HG02884 (cell line): ENCODE measurements around the gene MAPK13.
"Not testable (repeated sequence)": the region's sequence is repeated elsewhere in the genome, so short reads cannot be mapped to it uniquely, and the experiment has no call there.

Experiments
- ATAC-seq: cut with Tn5 transposase; IDR thresholded peaks from one replicate; pipeline ENCODE4 v1.9.1; 2021; ENCODE audit warnings: mild to moderate bottlenecking, moderate library complexity; ENCODE audit not compliant: unreplicated experiment

The MAPK13 gene

DNA sequence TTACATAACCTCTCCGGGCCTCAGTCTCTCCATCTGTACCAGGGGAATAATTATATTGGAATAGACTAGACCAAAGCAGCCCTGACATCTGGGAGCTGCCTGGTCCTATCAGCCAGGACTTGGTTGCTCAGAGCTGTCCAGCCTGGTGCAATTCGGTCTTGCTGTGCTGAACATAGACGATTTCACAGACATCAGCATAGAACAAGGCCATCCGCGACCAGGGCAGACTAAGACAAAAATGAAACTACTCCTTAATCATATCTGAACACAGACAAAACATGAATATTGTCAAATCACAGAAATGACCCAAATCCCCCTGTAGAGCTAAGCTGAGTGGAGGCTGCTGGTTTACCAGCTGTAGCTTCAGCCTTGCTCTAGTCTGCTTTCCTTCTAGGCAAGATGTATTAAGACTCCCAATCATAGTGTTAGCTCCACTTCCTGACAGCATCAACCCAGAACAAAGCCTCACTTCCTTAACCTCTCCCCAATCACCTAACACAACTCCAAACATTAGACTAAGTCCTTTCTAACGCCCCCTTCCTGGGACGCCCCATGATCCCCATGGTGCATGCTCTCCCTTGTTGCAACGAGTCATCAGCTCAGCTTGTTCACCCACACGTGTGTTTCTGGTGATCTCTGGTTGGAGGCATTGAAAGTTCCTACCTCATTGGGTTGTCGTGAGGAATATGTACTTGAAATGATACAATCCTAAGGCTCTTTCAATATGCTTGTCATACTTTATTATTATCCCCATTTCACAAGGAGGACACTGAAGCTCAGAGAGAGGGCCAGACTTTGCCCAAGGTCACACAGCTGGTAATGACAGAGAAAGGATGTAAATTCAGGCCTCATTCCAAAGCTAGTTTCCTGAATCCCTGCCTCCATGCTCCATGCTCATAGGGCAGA lies 3.5 kb upstream of the MAPK13 start:
- no peak for ATAC-seq

- no peak for ATAC-seq
These were observed 2.8 kb upstream of the MAPK13 start for GRCh38 chr6:36127462-36128016.

GRCh38 chr6:36128073-36128472 lies 2.2 kb upstream of the MAPK13 start:
- no peak for ATAC-seq

GRCh38 chr6:36128793-36129192 lies 1.5 kb upstream of the MAPK13 start:
- no peak for ATAC-seq

- not testable (repeated sequence) for ATAC-seq
These were observed 979 bp upstream of the MAPK13 start for GRCh38 chr6:36129334-36129733.

DNA sequence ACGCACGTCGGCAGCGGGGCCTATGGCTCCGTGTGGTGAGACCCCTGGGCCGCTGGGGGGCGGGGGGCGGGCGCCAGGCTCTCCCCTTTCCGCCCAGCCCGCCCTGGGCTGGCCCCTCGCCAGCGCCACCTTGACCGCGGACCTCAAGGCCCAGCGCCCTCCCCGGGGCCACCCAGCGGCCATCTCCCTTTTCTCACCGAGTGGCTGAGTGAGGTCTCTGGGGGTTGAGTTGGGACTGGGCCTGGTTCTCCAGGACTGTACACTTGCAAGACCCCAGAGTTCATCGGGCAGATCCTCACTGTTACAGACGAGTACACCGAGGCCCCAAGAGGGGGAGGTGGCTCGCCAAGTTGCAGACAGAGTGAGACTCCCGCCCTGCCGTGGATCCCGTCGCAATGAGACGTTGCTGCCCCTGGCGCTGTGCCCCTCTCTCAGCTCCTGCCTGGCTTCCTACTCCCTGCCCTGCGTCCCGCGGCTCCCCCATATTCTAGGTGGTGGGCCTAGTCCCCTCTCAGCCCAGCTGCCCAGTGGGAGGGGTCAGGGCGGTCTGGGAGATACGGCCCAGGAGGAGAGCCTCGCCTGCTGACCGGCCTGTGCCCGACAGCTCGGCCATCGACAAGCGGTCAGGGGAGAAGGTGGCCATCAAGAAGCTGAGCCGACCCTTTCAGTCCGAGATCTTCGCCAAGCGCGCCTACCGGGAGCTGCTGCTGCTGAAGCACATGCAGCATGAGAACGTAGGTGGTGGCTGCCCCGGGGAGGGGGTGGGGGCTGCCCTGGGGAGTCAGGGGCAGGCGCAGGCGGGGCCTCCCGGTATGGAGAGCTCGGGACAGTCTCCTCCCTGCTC lies 576 bp downstream of the MAPK13 start:
- ATAC-seq, result peak; percentile 21

DNA sequence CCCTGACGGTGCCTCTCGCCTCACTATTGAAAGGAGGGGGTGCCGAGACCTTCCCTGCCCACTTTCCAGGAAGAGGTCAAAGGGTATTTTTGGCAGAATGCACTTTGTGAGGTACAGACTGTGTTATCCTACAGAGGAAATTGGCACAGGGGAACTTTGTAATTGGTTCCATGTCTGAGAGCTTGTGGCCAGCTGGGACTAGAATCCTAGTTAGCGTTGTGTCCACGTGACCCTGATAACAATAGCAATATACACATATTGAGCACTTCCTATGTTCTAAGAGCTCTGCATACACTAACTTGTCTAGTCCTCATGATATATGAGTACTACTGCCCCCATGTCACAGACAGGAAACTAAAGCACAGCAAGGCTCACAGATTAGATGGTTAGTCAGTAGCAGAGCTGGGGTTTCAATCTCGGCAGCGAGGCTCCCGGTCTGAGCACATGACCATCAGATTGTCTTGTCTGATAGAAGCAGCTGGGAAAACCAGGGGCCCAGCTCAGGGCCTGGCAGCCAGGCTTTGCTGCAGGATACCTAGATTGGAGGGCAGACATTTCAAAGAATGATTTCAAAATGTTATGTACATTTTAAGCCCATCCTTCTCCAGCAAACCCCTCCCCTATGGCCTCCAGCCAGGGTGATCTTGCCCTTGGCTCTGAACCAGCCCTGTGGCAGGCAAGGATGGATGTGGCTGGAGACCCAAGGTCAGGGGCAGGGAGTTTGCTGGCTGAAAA lies 1.4 kb downstream of the MAPK13 start:
- ATAC-seq, result peak; percentile 77

DNA sequence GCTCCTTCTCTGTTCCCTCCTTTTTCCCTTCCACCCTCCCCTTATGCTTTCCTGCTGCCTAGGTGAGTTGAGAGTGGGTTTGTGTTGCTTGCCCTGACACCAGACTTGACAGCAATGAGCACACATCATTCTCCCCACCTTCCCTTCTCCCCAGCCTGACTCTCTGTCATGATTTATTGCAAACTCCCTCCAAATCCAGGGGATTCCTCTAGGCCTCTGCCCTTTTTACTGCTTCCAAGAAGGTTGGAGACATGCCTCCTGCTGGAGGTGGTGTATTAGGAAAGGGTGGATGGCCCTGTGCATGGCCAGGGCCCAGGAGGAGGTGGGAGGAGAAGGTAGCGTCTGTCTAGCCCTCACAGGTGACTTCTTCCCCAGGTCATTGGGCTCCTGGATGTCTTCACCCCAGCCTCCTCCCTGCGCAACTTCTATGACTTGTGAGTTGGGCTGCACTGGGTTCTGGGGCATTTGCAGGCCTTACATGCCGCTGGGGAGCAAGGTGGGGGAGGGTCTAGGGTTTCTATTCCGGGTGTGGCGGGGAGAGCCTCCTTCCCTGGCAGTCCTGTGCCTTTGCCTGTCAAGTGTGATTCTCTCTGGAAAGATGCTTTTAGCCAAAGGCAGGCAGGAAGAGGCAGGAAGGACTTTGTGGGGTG lies 2.1 kb downstream of the MAPK13 start:
- ATAC-seq, result no peak

DNA sequence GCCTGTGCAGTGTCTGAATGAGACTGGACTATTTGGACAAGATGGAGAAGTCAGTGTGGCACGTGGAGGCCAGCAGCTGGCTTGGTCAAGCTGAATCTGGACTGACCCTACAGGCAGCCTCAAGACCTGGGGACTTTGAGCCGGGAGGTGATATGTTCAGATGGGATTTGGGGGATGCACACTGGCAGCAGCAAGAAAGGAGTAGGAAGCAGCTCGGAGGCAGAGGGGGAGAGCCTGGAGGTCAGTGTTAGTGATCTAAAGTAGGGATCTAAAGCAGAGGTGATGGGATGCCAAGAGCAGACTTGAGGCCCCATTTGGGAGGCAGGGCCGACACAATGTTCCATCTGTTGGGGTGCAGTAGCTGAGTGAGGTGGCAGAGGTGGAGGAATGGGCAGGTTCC lies 2.8 kb downstream of the MAPK13 start:
- ATAC-seq, result no peak

DNA sequence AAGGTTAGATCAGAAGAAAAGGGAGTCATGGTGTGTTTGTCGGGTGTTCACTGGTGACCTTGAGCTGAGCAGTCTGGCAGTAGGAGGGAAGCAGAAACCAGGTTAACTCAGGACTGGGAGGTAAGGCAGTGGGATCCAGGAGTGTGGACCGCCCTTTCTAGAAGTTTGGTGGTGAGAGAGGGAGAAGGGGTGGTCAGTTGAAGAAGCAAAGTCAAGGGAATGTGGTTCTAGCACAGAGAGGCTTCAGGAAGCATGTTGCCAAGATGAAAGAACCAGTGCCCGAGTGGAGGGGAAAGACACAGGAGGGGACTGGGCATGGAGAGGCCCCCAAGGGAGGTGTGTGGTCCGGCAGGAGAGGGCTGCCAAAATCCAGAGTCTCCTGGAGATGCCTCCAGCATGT lies 3.6 kb downstream of the MAPK13 start:
- no peak for ATAC-seq

DNA sequence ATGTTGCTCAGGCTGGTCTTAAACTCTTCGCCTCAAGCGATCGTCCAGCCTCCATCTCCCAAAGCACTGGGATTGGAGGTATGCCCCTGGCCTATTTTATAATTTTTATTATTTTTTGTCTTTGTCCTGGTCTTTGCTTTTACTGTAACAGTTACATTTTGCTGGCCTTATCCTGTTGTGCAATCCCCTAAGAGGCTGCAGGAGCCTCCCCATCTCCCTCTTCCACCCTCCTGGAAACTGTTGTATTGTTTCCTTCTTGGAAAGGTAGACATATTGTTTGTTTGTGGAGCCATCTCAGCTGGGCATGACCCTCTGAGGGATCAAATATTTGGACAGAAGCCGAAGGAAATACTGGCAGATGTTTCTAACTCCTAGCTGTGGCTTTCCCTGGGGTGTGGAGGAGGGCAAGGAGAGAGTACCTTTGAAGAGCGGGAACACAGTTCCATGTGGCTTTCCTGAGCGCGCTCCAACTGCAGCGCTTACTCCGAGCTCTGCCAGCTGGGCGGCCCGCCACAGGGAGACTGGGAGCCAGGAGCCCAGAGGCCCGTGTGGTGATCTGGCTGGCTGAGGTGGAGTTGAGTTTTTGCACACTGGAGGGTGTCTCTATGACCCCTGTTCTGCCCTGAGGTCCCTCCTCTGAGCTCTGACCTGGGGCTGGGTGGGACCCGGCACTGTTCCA lies 4.9 kb downstream of the MAPK13 start:
- no peak for ATAC-seq

DNA sequence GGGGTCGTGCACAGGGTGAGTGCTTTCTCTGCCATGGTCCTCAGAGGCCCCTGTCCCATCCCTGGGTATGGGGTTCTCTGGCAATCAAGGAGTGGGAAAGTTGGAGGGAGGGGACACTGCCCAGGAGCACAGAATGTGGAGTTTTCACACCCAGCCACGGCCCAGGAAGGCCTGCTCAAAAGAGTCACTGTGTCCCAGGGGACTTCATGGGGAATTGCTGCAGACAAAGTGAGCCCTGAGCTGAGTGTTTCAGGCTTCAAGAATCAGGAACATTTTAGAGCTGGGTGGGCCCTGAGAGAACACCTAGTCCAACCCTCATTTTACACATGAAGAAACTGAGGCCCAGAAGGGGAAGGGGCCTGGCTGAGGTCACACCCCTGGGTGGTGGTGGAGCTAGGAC lies 5.7 kb downstream of the MAPK13 start:
- ATAC-seq, result no peak

- ATAC-seq, result no peak
These were observed 6.2 kb downstream of the MAPK13 start for GRCh38 chr6:36136551-36136950.

GRCh38 chr6:36138667-36139066 lies 8.4 kb downstream of the MAPK13 start:
- ATAC-seq, result no peak

GRCh38 chr6:36139431-36139830 lies 9.1 kb downstream of the MAPK13 start:
- ATAC-seq, result no peak

DNA sequence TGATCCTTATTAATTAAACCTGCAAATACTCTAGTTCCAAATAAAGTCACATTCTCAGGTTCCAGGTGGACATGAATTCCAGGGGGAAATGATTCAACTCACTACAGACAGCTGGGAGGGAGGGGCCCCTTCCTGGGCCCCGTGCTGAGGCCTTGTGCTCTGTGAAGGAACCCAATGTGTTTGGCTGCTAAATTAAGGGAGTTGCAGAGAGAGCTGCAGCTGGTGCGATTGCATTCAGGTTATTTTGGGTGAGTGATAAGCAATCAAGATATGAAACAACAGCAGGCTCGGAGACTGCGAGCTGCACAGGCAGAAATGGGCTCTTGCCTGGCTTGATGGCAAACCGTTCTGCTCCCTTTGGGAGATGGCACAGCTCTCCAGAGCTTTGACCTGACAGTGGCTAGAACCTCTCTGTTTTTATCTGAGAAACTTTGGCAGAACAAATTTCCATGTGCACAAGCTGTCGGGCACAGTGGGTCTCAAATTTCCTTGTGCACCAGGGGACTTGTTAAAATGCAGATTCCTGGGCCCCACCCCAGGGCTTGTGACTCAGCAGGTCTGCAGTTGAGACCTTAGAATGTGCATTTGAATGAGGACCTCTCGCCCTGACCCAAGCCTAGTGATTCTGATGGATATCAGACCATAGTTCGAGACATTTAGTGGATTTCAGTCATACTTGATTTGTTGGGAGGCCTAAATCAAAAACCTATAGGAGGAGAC lies 9.8 kb downstream of the MAPK13 start:
- ATAC-seq, result no peak

- no peak for ATAC-seq
These were observed 10.8 kb downstream of the MAPK13 start for GRCh38 chr6:36141091-36141490.

- ATAC-seq, result no peak
These were observed 11.6 kb downstream of the MAPK13 start for GRCh38 chr6:36141961-36142360.
